ENCODE measurements around the gene CDH18.

- TF ChIP-seq POLR2A (IDR thresholded peaks at IDR 0.05): no peak
- TF ChIP-seq, protein P1, sequence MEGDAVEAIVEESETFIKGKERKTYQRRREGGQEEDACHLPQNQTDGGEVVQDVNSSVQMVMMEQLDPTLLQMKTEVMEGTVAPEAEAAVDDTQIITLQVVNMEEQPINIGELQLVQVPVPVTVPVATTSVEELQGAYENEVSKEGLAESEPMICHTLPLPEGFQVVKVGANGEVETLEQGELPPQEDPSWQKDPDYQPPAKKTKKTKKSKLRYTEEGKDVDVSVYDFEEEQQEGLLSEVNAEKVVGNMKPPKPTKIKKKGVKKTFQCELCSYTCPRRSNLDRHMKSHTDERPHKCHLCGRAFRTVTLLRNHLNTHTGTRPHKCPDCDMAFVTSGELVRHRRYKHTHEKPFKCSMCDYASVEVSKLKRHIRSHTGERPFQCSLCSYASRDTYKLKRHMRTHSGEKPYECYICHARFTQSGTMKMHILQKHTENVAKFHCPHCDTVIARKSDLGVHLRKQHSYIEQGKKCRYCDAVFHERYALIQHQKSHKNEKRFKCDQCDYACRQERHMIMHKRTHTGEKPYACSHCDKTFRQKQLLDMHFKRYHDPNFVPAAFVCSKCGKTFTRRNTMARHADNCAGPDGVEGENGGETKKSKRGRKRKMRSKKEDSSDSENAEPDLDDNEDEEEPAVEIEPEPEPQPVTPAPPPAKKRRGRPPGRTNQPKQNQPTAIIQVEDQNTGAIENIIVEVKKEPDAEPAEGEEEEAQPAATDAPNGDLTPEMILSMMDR (IDR thresholded peaks at IDR 0.05): no peak
Observed at GRCh38 chr5:20033881-20034280, 45.9 kb upstream of the CDH18 start.
